ENCODE measurements around the gene USH2A.

The USH2A gene

DNA sequence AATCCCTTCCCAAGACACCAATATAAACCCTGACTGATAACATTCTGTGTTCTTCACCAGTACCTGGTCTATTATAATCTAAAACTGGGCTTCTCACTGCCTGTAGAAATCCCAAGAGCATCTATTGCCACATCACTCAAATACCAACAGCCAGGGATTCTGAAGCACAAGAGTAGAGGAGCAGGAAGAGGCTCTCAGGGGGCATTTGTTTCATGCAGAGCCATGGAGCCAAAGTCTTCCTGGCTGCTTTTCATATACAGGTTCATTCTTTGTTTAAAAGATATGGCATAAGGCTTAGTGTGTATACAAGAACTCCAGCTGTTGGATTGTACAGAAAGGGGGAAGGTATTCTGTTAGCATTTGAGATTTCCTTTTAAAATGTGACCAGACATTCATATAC is 38.2 kb upstream of the USH2A start:
- H3K9me3 ChIP-seq (ENCODE audit: severe bottlenecking) = no peaks in the 10 kb centered on the region
- no peaks in the 10 kb centered on the region for H3K27me3 ChIP-seq (ENCODE audit: insufficient read depth, low read depth, severe bottlenecking)
- no peak overlapping the region for H3K4me3 ChIP-seq (ENCODE audit: low read depth, low read length)
- H3K27ac ChIP-seq = no peak overlapping the region
- DNase-seq = no peak
- H3K36me3 ChIP-seq = no peaks in the 10 kb centered on the region
- TF ChIP-seq, protein P1, sequence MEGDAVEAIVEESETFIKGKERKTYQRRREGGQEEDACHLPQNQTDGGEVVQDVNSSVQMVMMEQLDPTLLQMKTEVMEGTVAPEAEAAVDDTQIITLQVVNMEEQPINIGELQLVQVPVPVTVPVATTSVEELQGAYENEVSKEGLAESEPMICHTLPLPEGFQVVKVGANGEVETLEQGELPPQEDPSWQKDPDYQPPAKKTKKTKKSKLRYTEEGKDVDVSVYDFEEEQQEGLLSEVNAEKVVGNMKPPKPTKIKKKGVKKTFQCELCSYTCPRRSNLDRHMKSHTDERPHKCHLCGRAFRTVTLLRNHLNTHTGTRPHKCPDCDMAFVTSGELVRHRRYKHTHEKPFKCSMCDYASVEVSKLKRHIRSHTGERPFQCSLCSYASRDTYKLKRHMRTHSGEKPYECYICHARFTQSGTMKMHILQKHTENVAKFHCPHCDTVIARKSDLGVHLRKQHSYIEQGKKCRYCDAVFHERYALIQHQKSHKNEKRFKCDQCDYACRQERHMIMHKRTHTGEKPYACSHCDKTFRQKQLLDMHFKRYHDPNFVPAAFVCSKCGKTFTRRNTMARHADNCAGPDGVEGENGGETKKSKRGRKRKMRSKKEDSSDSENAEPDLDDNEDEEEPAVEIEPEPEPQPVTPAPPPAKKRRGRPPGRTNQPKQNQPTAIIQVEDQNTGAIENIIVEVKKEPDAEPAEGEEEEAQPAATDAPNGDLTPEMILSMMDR (IDR thresholded peaks at IDR 0.05; ENCODE audit: low read depth, low read length) = no peak

DNA sequence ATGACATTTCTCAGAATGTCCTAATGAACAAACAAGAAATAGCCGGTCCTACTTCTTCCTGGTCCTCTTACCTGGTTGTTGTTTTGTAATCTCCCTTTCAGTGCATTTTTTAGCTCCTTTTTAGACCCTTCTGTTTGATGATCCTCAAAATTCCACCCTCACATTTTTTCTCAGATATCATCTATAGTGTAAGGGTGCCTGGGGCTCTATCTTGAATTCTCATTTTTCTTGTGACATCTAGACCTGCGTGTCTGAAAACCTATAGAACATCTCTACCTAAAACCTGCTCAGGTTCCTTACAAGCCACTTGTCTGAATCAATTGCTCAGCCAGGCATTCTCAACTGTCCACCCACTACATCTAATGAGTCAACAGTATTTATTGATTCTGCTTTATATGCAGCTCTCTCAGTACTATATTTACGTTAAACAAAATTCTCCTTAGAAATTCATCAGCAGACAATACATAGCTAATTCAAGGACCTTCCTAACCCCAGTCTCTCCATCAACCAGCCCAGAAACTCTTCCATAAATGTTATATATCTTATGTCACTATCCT is 36.5 kb upstream of the USH2A start:
- TF ChIP-seq, protein P1 (IDR thresholded peaks at IDR 0.05; ENCODE audit: low read depth, low read length) = no peak
- no peaks in the 10 kb centered on the region for H3K9me3 ChIP-seq (ENCODE audit: severe bottlenecking)
- H3K27ac ChIP-seq = no peak overlapping the region
- H3K27me3 ChIP-seq (ENCODE audit: insufficient read depth, low read depth, severe bottlenecking) = no peaks in the 10 kb centered on the region
- DNase-seq = no peak
- H3K36me3 ChIP-seq = no peaks in the 10 kb centered on the region
- no peak overlapping the region for H3K4me3 ChIP-seq (ENCODE audit: low read depth, low read length)

DNA sequence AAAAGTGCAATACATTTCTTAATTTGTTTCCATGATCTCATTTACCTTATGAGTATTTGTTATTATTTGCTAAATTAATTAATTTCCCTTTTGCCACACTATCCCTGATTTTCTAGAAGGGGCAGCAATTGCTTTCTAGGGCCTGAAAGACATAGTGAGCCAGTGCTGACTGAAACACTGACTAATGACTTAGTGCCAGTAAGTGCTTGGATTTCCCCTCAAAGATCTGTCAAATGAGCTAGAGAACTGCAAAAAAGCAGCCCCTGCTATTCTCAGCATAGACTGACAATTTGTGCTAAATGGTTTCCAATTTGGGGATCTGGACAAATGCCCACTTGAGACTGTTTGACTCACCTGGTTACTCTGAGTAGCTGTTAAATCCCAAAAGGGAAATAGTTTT is 35.6 kb upstream of the USH2A start:
- TF ChIP-seq, protein P1 (IDR thresholded peaks at IDR 0.05; ENCODE audit: low read depth, low read length) = no peak
- DNase-seq = no peak
- no peaks in the 10 kb centered on the region for H3K36me3 ChIP-seq
- H3K9me3 ChIP-seq (ENCODE audit: severe bottlenecking) = no peaks in the 10 kb centered on the region
- no peak overlapping the region for H3K4me3 ChIP-seq (ENCODE audit: low read depth, low read length)
- H3K27me3 ChIP-seq (ENCODE audit: insufficient read depth, low read depth, severe bottlenecking) = no peaks in the 10 kb centered on the region
- H3K27ac ChIP-seq = no peak overlapping the region

DNA sequence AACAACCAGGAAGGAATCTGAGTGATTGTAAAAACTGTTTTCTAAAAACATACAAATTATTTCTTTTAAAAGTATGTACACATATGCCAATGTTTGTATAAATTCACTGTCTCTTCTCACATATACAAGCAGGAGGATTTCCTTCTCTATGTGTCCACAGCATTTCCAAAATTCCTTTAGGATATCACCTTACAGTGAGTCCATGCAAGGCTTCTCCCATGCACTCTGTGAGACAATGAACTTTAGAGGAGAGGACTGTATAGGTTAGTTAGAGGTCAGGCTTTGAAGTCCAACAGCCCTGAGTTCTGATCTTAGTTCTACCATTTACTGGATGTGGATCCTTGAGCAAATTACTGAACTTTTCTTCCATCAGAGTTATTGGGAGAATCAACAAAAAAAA is 34.1 kb upstream of the USH2A start:
- H3K36me3 ChIP-seq = no peaks in the 10 kb centered on the region
- no peak for DNase-seq
- no peak overlapping the region for H3K4me3 ChIP-seq (ENCODE audit: low read depth, low read length)
- TF ChIP-seq, protein P1 (IDR thresholded peaks at IDR 0.05; ENCODE audit: low read depth, low read length) = no peak
- H3K27me3 ChIP-seq (ENCODE audit: insufficient read depth, low read depth, severe bottlenecking) = no peaks in the 10 kb centered on the region
- no peaks in the 10 kb centered on the region for H3K9me3 ChIP-seq (ENCODE audit: severe bottlenecking)
- H3K27ac ChIP-seq = no peak overlapping the region

DNA sequence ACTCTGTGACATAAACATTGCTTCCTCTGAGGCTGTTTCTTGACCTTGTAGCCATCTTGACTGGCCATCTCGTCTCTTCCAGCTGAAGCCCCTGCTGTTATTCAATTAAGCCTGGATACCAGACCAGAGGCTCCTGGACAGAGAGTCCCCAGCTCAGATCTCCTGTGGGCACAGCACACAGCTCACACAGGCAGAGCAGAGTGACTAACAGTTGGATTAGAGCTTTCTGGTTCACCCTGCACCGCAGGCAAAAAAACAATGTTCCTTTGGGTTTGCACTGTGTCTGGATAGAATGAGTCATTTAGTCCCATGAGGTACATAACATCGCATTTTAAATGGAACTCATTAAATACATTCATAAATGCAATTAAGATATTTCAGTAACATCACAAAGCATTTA is 33.4 kb upstream of the USH2A start:
- no peak for DNase-seq
- no peak overlapping the region for H3K4me3 ChIP-seq (ENCODE audit: low read depth, low read length)

More for the DNA sequence above, 33.4 kb upstream of the USH2A start:
- H3K9me3 ChIP-seq (ENCODE audit: severe bottlenecking) = no peaks in the 10 kb centered on the region
- H3K36me3 ChIP-seq = no peaks in the 10 kb centered on the region
- TF ChIP-seq, protein P1 (IDR thresholded peaks at IDR 0.05; ENCODE audit: low read depth, low read length) = no peak
- no peak overlapping the region for H3K27ac ChIP-seq
- H3K27me3 ChIP-seq (ENCODE audit: insufficient read depth, low read depth, severe bottlenecking) = no peaks in the 10 kb centered on the region

Data from WERI-Rb-1 (cell line).